NCI-H2196 treated with DMSO at 0.1 percent for 48 hours (cell line): ENCODE data around the gene ISOC2.
"Not testable (repeated sequence)": the region's sequence is repeated elsewhere in the genome, so short reads cannot be mapped to it uniquely, and the experiment has no call there.

Source experiments
- DNase-seq: peaks from one replicate; lab custom pipeline; 2025; ENCODE audit not compliant: unreplicated experiment; lab: John Stamatoyannopoulos, UW

The ISOC2 gene

GRCh38 chr19:55418185-55418584 is 43.3 kb downstream of the ISOC2 start:
- peak; percentile 41 for DNase-seq

- no peak for DNase-seq
These were observed 51.3 kb downstream of the ISOC2 start for GRCh38 chr19:55410168-55410567.

GRCh38 chr19:55409179-55409578 is 52.3 kb downstream of the ISOC2 start:
- not testable (repeated sequence) for DNase-seq

GRCh38 chr19:55408533-55408872 is 52.9 kb downstream of the ISOC2 start:
- DNase-seq: no peak

- peak; percentile 98 for DNase-seq
These were observed 53.5 kb downstream of the ISOC2 start for GRCh38 chr19:55407800-55408532.

GRCh38 chr19:55407550-55407799 is 54.0 kb downstream of the ISOC2 start, which contains the start of gene UBE2S:
UBE2S (minus strand) TSS chr19:55407788; CDS start chr19:55407589, 199 bp downstream.
- not testable (repeated sequence) for DNase-seq

GRCh38 chr19:55406826-55407549 is 54.5 kb downstream of the ISOC2 start:
- DNase-seq: no peak

- DNase-seq: no peak
These were observed 55.2 kb downstream of the ISOC2 start for GRCh38 chr19:55406091-55406825.

GRCh38 chr19:55405638-55406037 is 55.8 kb downstream of the ISOC2 start:
- DNase-seq: no peak
